Measurements from ENCODE around the gene ARFGAP2. TPM values are rescaled to one million over a fixed set of nuclear protein-coding genes. Genes with fewer than 3 reads are reported as not detected.
A peak's percentile ranks its signal among the peaks of the same experiment; 100 is the strongest.

ARFGAP2 gene
- total and polyA plus RNA-seq, 9 of the 15 experiments (the other 6 are each of a cell fraction or from before 2014, with no cell fraction given) = 29.1 to 140 (median 90.1) TPM

DNA sequence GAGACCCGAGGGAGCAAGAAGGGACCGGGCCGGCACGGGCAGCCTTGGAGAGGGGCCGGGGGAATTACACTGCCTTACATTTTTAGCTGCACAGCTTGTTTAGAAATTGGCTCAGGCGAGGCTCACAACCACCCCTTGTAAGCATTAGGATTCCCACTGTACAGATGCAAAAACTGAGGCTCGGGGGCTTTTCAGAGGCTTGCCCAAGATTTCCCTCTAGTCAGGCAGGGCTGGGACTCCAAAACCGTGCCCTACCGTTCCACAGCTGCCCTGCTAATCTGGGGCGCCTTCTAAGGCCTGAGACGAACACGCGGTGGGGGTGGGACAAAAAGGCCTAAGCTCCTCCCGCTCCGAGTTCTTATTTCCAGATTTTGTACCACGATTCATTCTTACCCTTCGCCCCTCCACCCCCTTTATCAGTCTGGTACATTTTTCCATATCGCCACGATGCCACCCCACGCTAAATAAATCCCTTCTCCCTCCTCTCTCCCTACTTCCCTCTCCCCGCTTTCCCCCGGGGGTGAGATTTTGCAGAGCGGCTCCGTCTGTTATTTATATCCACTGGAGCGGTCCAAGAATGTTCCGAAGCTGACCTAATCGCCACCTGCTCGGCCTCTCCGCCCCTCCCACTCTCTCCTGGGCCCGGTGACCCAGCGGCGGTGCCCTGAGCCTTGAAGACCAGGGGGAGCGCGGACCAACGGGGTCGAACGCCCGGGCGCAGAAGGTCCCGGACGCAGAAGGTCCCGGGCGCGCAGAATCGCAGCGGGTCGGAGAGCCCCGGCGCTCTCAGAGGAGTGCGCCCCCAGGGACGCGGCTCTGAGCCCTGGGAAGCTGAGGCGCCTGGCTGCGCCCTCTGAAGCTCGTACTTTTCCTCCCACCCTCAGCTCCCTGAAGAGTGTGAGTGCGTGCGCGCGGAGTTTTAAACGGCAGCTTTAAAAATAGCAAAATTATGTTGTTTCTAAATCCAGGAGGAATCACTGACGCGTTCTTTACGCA is 10.3 kb upstream of the ARFGAP2 start (continued):
- TF ChIP-seq ZNF407 (IDR thresholded peaks at IDR 0.05; ENCODE audit: low read depth) (no peak), CBX1 (IDR thresholded peaks at IDR 0.05; ENCODE audit: low read depth) (peak; percentile 73; the same call in 1 of the 2 replicates), RBM25 (IDR thresholded peaks at IDR 0.05; ENCODE audit: low read depth, low read length, severe bottlenecking) (peak; percentile 91), L3MBTL2 (IDR thresholded peaks at IDR 0.05) (peak; percentile 61), NRF1 (conservative IDR thresholded peaks at IDR 0.05 in 1 of 2, IDR thresholded peaks at IDR 0.05 in 1 of 2) (peak; percentile 27 to 47; a peak in 3 of 4 replicates), HDAC2 (IDR thresholded peaks at IDR 0.05) (peak; percentile 80), SMARCA5 (IDR thresholded peaks at IDR 0.05) (0 out of 2 replicates have a peak, but pooled peaks have one; percentile 16), ZNF121 (CRISPR knock-in tag; conservative IDR thresholded peaks at IDR 0.05) (0 out of 2 replicates have a peak, but pooled peaks have one; percentile 6), IFI16 (CRISPR knock-in tag; IDR thresholded peaks at IDR 0.05) (no peak)
- TF ChIP-seq, protein P1, sequence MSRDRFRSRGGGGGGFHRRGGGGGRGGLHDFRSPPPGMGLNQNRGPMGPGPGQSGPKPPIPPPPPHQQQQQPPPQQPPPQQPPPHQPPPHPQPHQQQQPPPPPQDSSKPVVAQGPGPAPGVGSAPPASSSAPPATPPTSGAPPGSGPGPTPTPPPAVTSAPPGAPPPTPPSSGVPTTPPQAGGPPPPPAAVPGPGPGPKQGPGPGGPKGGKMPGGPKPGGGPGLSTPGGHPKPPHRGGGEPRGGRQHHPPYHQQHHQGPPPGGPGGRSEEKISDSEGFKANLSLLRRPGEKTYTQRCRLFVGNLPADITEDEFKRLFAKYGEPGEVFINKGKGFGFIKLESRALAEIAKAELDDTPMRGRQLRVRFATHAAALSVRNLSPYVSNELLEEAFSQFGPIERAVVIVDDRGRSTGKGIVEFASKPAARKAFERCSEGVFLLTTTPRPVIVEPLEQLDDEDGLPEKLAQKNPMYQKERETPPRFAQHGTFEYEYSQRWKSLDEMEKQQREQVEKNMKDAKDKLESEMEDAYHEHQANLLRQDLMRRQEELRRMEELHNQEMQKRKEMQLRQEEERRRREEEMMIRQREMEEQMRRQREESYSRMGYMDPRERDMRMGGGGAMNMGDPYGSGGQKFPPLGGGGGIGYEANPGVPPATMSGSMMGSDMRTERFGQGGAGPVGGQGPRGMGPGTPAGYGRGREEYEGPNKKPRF (IDR thresholded peaks at IDR 0.05; ENCODE audit: low read depth, low read length) = no peak
- TF ChIP-seq, protein P2, sequence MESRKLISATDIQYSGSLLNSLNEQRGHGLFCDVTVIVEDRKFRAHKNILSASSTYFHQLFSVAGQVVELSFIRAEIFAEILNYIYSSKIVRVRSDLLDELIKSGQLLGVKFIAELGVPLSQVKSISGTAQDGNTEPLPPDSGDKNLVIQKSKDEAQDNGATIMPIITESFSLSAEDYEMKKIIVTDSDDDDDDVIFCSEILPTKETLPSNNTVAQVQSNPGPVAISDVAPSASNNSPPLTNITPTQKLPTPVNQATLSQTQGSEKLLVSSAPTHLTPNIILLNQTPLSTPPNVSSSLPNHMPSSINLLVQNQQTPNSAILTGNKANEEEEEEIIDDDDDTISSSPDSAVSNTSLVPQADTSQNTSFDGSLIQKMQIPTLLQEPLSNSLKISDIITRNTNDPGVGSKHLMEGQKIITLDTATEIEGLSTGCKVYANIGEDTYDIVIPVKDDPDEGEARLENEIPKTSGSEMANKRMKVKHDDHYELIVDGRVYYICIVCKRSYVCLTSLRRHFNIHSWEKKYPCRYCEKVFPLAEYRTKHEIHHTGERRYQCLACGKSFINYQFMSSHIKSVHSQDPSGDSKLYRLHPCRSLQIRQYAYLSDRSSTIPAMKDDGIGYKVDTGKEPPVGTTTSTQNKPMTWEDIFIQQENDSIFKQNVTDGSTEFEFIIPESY (CRISPR knock-in tag; IDR thresholded peaks at IDR 0.05) = 0 out of 2 replicates have a peak, but pooled peaks have one; percentile 25
